ENCODE measurements around the gene OPN1SW.

The OPN1SW gene

GRCh38 chr7:128792471-128793180 lies 17.0 kb upstream of the OPN1SW start:
- DNase-seq (ENCODE audit: low read depth) = no peak

GRCh38 chr7:128791972-128792327 lies 16.4 kb upstream of the OPN1SW start:
- no peak for DNase-seq (ENCODE audit: low read depth)

- DNase-seq (ENCODE audit: low read depth) = peak; percentile 27
Measured at GRCh38 chr7:128791121-128791971, 15.8 kb upstream of the OPN1SW start, which contains the start of gene CCDC136. TSS of gene CCDC136 (plus strand) at chr7:128791968. CDS start at chr7:128792412, 444 bp downstream.

DNA sequence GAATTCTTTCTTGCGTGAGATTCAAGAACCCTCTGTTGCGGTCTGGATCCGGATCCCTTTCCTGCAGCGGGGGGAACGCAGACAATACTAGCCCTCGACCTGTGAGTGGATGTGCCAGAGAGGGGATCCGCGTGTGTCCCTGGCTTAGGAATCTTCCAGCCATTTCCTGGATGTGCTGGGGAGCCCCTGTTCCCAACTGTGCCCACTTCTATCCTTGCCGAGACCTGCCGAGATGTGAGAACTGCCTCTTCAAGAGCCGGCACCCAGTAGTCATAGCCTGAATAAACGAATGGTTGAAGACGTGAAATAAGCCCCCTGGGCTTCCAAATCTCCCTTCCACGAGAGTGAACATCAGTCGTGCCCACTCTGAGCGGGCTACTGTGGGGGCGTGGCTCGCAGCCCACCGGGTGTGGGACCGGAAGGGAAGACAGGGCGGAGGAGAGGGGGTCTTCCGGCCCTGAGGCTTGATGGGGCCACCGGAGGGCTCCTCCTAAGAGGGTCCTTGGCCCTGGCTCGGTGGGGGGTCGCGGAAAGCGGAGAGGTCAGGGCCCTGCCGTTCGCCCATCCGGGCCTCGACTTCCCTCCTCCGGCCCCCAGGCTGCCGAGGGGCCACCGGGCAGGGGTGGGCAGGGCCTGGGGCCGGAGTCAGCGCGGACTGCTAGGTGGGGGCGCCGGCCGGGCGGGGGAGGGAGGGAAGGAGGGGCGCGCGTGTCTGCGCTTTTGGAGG lies 14.9 kb upstream of the OPN1SW start:
- DNase-seq (ENCODE audit: low read depth) = no peak

GRCh38 chr7:128788446-128789412 lies 13.1 kb upstream of the OPN1SW start:
- DNase-seq (ENCODE audit: low read depth) = no peak

GRCh38 chr7:128785738-128786137 lies 10.1 kb upstream of the OPN1SW start:
- DNase-seq (ENCODE audit: low read depth) = no peak

DNA sequence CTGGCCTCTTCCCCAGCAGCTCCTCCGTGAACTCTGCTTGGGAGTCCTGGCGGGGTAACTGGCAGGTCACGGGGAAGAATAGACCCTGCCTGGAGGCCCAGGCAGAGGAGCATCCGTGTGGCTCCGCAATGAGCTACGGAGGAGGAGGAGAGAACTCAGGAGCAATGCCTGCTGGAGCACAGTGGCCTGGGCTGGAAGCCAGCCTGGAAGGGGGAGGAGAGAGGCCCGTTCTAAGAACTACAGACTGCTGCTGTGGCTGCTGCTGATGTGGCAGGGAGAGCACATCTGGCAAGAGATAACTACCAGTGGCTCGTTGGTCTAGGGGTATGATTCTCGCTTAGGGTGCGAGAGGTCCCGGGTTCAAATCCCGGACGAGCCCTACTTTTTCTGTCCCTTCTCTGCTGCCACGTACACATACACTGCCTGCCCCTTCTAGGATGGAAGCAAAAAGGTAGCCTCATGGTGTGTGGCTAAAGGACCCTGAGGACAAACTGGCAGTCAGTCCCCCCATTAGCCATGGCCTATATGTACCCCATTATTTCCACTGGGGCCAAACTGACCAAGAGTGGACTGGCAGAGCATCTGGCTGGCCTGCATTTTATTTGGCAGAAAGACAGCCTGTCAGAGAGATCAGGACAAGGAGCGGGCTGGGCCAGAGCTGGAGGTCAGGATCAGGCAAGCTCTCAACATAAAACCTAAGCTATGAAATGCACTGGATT lies 7.7 kb upstream of the OPN1SW start:
- peak; percentile 83 for DNase-seq (ENCODE audit: low read depth)

GRCh38 chr7:128781851-128782250 lies 6.3 kb upstream of the OPN1SW start:
- DNase-seq (ENCODE audit: low read depth) = no peak

DNA sequence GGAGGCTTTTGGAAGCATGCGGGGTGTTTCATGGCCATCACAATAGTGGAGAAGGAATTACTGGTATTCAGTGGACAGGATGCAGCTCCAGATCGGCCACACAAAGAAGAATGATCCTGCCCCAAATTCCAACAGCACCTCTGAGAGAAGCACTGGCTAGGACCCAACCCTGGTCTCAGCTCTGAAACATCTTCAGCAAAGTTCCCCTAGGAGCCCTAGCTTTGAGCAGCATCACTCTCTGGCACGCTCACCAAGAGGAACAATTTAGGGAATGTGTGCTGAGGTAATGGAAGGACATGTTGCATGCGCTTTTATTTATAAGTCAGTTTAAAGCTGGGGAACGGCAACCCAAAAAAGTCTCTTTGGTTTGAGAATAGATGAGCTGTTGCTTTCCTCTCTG lies 5.5 kb upstream of the OPN1SW start:
- DNase-seq (ENCODE audit: low read depth) = no peak

- DNase-seq (ENCODE audit: low read depth) = no peak
Measured at GRCh38 chr7:128778946-128779345, 3.4 kb upstream of the OPN1SW start.

DNA sequence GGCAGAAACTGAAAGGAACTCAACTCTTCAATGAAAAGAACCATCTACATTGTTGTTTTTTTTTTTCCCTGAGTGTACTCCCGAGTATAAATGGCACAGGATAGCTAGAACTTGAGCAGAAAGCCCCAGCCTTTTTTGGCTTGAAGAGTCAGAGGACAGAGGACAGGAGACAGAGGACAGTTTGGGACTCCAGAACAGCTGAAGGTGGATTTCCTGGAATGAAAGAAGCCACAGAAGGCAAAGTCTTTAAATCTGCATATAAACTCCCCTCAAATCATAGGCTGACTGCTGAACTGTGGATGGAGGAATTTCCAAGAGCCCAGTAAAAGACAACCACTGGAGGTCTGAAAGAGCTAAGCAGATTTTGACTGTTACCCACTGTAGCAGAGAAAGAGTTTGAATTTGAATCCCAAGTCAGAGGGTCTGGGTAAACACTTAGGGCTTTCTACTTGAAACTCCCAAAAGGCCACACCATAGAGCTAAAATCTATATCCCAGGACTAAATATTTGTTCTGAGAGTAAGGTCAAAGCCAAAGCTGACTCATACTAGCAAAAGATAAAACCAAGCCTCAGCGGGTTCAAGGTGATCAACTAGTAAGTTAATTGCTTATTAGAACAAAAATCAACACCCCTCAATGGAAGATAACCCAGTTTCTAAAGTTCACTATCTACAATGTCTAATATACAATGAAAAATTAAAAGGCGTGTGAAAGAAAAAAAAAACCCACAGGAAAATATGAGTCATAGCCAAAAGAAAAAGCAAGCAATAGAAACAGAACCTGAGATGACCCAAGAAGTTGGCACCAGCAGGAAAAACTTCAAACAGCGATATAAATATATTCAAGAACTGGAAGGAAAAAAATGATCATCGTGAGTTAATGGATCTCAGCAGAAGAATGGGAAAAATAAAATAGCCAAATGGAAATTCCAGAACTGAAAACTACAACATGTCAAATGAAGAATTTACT lies 1.8 kb upstream of the OPN1SW start:
- peak; percentile 29 for DNase-seq (ENCODE audit: low read depth)

DNA sequence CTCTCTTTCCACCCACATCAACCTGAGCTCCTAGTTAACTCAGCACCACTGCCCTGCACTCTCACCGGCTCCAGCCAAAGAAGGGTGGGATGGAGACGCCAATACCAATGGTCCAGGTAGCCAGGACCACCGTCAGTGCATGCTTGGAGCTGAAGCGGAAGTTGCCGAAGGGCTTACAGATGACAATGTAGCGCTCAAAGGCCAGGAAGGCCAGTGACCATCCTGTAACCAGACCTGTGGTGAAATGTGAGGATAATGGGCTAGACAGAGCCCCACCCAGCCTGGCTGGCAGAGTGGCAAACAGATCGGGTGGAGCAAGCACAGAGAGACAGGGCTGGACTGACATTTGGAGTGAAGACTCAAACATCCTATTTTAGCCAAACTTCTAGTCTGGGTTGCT lies 673 bp downstream of the OPN1SW start:
- DNase-seq (ENCODE audit: low read depth) = no peak

GRCh38 chr7:128774029-128774689 lies 1.4 kb downstream of the OPN1SW start:
- no peak for DNase-seq (ENCODE audit: low read depth)

DNA sequence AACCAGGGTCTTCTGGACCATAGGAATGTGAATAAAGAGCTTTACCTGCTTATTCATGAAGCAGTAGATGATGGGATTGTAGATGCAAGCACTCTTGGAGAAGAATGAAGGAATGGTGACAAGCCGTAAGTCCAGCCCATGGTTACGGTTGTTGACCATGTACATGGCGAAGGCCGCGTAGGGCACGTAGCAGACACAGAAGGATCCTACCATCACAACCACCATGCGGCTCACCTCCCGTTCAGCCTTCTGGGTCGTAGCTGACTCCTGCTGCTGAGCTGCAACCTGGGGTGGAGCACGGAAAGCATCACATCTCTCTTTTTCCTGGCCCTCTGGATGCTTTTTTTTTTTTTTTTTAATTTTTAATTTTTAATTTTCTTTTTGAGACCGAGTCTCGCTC lies 2.0 kb downstream of the OPN1SW start:
- DNase-seq (ENCODE audit: low read depth) = no peak

DNA sequence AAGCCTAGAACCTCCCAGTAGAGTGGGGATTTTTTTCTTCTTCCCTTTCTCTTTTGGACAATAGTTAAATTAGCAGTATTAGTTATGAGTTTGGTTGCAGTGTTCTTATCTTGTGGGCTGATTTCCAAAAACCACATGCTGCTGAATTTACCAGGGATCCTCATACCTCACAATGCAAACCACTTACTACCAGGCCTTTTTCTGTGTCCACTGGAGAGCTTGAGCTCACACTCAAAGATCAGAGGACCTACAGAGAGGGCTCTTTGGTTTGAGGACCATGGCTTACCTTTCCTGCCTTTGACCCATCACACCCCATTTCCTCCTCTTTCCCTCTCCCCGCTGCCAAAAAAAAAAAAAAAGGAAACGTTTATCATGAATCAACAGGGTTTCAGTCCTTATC lies 5.4 kb downstream of the OPN1SW start:
- DNase-seq (ENCODE audit: low read depth) = peak; percentile 84

DNA sequence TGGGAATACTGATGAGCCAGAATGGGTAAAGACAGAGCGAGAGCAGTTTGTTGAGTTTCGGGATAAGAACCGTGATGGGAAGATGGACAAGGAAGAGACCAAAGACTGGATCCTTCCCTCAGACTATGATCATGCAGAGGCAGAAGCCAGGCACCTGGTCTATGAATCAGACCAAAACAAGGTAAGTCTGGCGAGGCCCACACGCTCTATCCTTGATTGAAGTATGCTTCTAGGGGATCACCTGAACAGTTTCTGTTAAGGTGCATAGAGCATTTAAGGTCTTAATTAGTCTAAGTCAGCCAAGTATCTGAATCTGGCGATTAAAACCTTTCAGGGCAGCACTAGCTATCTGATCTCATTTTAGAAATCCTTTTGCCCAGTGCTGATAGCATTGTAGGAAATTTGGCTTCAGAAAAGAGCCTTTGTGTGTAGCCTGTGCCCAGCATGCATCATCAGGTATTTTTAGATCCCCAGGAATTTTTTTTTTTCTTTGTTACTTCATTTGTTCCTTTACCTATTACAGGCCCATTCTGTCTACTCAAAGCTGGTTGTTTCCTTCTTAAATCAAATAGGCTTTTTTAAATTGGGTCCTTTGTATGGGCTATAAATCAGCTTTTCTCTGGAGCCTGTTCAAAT lies 8.0 kb downstream of the OPN1SW start:
- no peak for DNase-seq (ENCODE audit: low read depth)

- no peak for DNase-seq (ENCODE audit: low read depth)
Measured at GRCh38 chr7:128763541-128763940, 12.1 kb downstream of the OPN1SW start.

DNA sequence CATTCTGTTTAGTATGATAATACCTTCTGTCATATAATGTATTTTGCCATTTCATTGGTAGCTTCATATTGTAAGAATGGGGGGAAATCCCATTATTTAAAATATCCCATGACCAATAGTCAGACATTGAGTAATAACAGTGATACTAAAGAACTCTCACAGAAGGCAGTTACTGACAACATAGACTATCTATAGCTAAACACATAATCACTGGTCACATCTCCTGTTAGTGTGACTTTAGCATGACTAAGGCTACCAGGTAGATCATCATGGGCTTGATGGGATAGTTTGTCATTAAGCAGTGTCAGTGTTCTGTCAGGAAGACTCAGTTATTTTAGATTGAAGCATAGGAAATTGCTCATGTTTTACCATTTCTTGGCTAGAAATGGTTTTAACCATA lies 16.4 kb downstream of the OPN1SW start:
- DNase-seq (ENCODE audit: low read depth) = no peak

GRCh38 chr7:128758553-128758952 lies 17.0 kb downstream of the OPN1SW start:
- no peak for DNase-seq (ENCODE audit: low read depth)

Data from amniotic epithelial cell (primary cell).